ENCODE data around the gene STK38.
"Not testable (repeated sequence)": the region's sequence is repeated elsewhere in the genome, so short reads cannot be mapped to it uniquely, and the experiment has no call there.

GRCh38 chr6:36572353-36573311 lies 25.4 kb upstream of the STK38 start:
- not testable (repeated sequence) for TF ChIP-seq POLR2AphosphoS5 (IDR thresholded peaks at IDR 0.05; ENCODE audit: borderline replicate concordance, low read depth, low read length); EZH2 (IDR thresholded peaks at IDR 0.05); FOXP2 (optimal IDR thresholded peaks at IDR 0.05; ENCODE audit: control extremely low read depth, extremely low read length, insufficient read depth)
